Activated T-helper 17 cell treated with anti-CD3 and anti-CD28 coated beads, Interleukin-2, amount 50 U/mL, for 72 hours (primary cell): ENCODE measurements around the gene PTGER3. TPM values are rescaled to one million over a fixed set of nuclear protein-coding genes. Genes with fewer than 3 reads are reported as not detected.

Experiments used
- ATAC-seq: fragments of 150-1000 bp; cut with Tn5 transposase; replicated peaks from 2 replicates; pipeline ENCODE4 v1.10.0; 2021; ENCODE audit warnings: mild to moderate bottlenecking, moderate library complexity
- H3K27ac Mint-ChIP-seq: one replicate; pipeline ENCODE4 v1.8.0; 2022; ENCODE audit warnings: mixed read lengths
- H3K27me3 Mint-ChIP-seq: one replicate; pipeline ENCODE4 v1.8.0; 2022; ENCODE audit warnings: mixed read lengths
- H3K36me3 Mint-ChIP-seq: one replicate; pipeline ENCODE4 v1.8.0; 2022; ENCODE audit warnings: low read depth, mild to moderate bottlenecking, mixed read lengths
- H3K4me1 Mint-ChIP-seq: one replicate; pipeline ENCODE4 v1.8.0; 2022; ENCODE audit warnings: mixed read lengths
- H3K4me3 Mint-ChIP-seq: one replicate; pipeline ENCODE4 v1.8.0; 2022; ENCODE audit warnings: mild to moderate bottlenecking, mixed read lengths
- H3K9me3 Mint-ChIP-seq: one replicate; pipeline ENCODE4 v1.8.0; 2022; ENCODE audit warnings: mixed read lengths
- total RNA-seq, 2 donors: library from RNA; stranded (reverse); gene quantifications; one replicate each; pipeline ENCODE4 v1.2.3, GENCODE V29; 2022

Gene PTGER3
- total RNA-seq, 2 donors from 2014 or later, result not detected

GRCh38 chr1:71072273-71072672 lies 24.7 kb upstream of the PTGER3 start:
- peaks cover 98% of the 10 kb centered on the region for H3K36me3 Mint-ChIP-seq

GRCh38 chr1:71071720-71072119 lies 24.1 kb upstream of the PTGER3 start:
- Mint-ChIP-seq H3K27ac (no peak overlapping the region), H3K27me3 (no peaks in the 10 kb centered on the region), H3K4me3 (no peak overlapping the region), H3K4me1 (peaks cover 24% of the 10 kb centered on the region), H3K36me3 (peaks cover 100% of the 10 kb centered on the region), H3K9me3 (no peaks in the 10 kb centered on the region)
- ATAC-seq, result no peak

More at GRCh38 chr1:71072273-71072672, 24.7 kb upstream of the PTGER3 start:
- Mint-ChIP-seq H3K27ac (no peak overlapping the region), H3K4me3 (no peak overlapping the region), H3K4me1 (peaks cover 24% of the 10 kb centered on the region), H3K27me3 (no peaks in the 10 kb centered on the region), H3K9me3 (no peaks in the 10 kb centered on the region)
- ATAC-seq, result no peak

- Mint-ChIP-seq H3K27ac (peak overlapping the region; percentile 75), H3K9me3 (no peaks in the 10 kb centered on the region), H3K4me1 (peaks cover 14% of the 10 kb centered on the region), H3K4me3 (no peak overlapping the region), H3K36me3 (peaks cover 100% of the 10 kb centered on the region), H3K27me3 (no peaks in the 10 kb centered on the region)
- peak; percentile 70 for ATAC-seq
Measured at GRCh38 chr1:71068325-71069240, 21.0 kb upstream of the PTGER3 start.

GRCh38 chr1:71054791-71055190 lies 7.2 kb upstream of the PTGER3 start:
- Mint-ChIP-seq H3K9me3 (no peaks in the 10 kb centered on the region), H3K4me1 (no peaks in the 10 kb centered on the region), H3K27ac (no peak overlapping the region), H3K4me3 (no peak overlapping the region), H3K36me3 (peaks cover 27% of the 10 kb centered on the region), H3K27me3 (peaks cover 2% of the 10 kb centered on the region)
- no peak for ATAC-seq

GRCh38 chr1:71054281-71054731 lies 6.7 kb upstream of the PTGER3 start:
- H3K27me3 Mint-ChIP-seq, result peaks cover 3% of the 10 kb centered on the region
- no peak overlapping the region for H3K27ac Mint-ChIP-seq
- H3K4me3 Mint-ChIP-seq, result no peak overlapping the region
- H3K36me3 Mint-ChIP-seq, result peaks cover 22% of the 10 kb centered on the region
- ATAC-seq, result no peak
- no peaks in the 10 kb centered on the region for H3K4me1 Mint-ChIP-seq
- no peaks in the 10 kb centered on the region for H3K9me3 Mint-ChIP-seq

- Mint-ChIP-seq H3K4me1 (no peaks in the 10 kb centered on the region), H3K9me3 (no peaks in the 10 kb centered on the region), H3K4me3 (no peak overlapping the region), H3K27ac (no peak overlapping the region), H3K36me3 (peaks cover 17% of the 10 kb centered on the region), H3K27me3 (peaks cover 6% of the 10 kb centered on the region)
- ATAC-seq, result no peak
Measured at GRCh38 chr1:71053758-71054157, 6.1 kb upstream of the PTGER3 start.

GRCh38 chr1:71053146-71053545 lies 5.5 kb upstream of the PTGER3 start:
- Mint-ChIP-seq H3K27ac (no peak overlapping the region), H3K27me3 (peaks cover 10% of the 10 kb centered on the region), H3K4me1 (no peaks in the 10 kb centered on the region), H3K4me3 (no peak overlapping the region), H3K9me3 (no peaks in the 10 kb centered on the region), H3K36me3 (peaks cover 11% of the 10 kb centered on the region)
- no peak for ATAC-seq

- Mint-ChIP-seq H3K36me3 (no peaks in the 10 kb centered on the region), H3K4me1 (no peaks in the 10 kb centered on the region), H3K27ac (no peak overlapping the region), H3K27me3 (peaks cover 31% of the 10 kb centered on the region), H3K9me3 (no peaks in the 10 kb centered on the region), H3K4me3 (no peak overlapping the region)
- peak; percentile 49 for ATAC-seq
Measured at GRCh38 chr1:71049951-71050598, 2.5 kb upstream of the PTGER3 start.

GRCh38 chr1:71046891-71047634 lies 553 bp downstream of the PTGER3 start:
- ATAC-seq, result peak; percentile 55
- Mint-ChIP-seq H3K27me3 (peaks cover 31% of the 10 kb centered on the region), H3K27ac (no peak overlapping the region), H3K9me3 (no peaks in the 10 kb centered on the region), H3K4me3 (peak overlapping the region; percentile 73), H3K36me3 (no peaks in the 10 kb centered on the region), H3K4me1 (no peaks in the 10 kb centered on the region)

GRCh38 chr1:71045463-71046028 lies 2.1 kb downstream of the PTGER3 start:
- no peaks in the 10 kb centered on the region for H3K4me1 Mint-ChIP-seq
- H3K9me3 Mint-ChIP-seq, result no peaks in the 10 kb centered on the region
- H3K27ac Mint-ChIP-seq, result no peak overlapping the region
- peak overlapping the region; percentile 22 for H3K4me3 Mint-ChIP-seq
- peaks cover 42% of the 10 kb centered on the region for H3K27me3 Mint-ChIP-seq
- H3K36me3 Mint-ChIP-seq, result no peaks in the 10 kb centered on the region
- ATAC-seq, result no peak

- H3K27ac Mint-ChIP-seq, result no peak overlapping the region
- no peak for ATAC-seq
- no peaks in the 10 kb centered on the region for H3K9me3 Mint-ChIP-seq
- peaks cover 43% of the 10 kb centered on the region for H3K27me3 Mint-ChIP-seq
- no peaks in the 10 kb centered on the region for H3K36me3 Mint-ChIP-seq
- no peaks in the 10 kb centered on the region for H3K4me1 Mint-ChIP-seq
- H3K4me3 Mint-ChIP-seq, result no peak overlapping the region
Measured at GRCh38 chr1:71044833-71045232, 2.8 kb downstream of the PTGER3 start.

- peaks cover 44% of the 10 kb centered on the region for H3K27me3 Mint-ChIP-seq
- no peak for ATAC-seq
- H3K36me3 Mint-ChIP-seq, result no peaks in the 10 kb centered on the region
- no peaks in the 10 kb centered on the region for H3K9me3 Mint-ChIP-seq
- no peak overlapping the region for H3K27ac Mint-ChIP-seq
- H3K4me3 Mint-ChIP-seq, result no peak overlapping the region
- no peaks in the 10 kb centered on the region for H3K4me1 Mint-ChIP-seq
Measured at GRCh38 chr1:71043065-71043464, 4.6 kb downstream of the PTGER3 start.

GRCh38 chr1:71041806-71042205 lies 5.8 kb downstream of the PTGER3 start:
- Mint-ChIP-seq H3K4me1 (no peaks in the 10 kb centered on the region), H3K27ac (no peak overlapping the region), H3K4me3 (no peak overlapping the region), H3K36me3 (no peaks in the 10 kb centered on the region), H3K27me3 (peaks cover 40% of the 10 kb centered on the region), H3K9me3 (no peaks in the 10 kb centered on the region)
- no peak for ATAC-seq

GRCh38 chr1:71039661-71040262 lies 7.9 kb downstream of the PTGER3 start:
- Mint-ChIP-seq H3K4me1 (no peaks in the 10 kb centered on the region), H3K36me3 (no peaks in the 10 kb centered on the region), H3K27me3 (peaks cover 36% of the 10 kb centered on the region), H3K27ac (no peak overlapping the region), H3K9me3 (no peaks in the 10 kb centered on the region), H3K4me3 (no peak overlapping the region)
- no peak for ATAC-seq
